Endothelial cell of umbilical vein (primary cell): ENCODE results near the gene NUP62. TPM values are rescaled to one million over a fixed set of nuclear protein-coding genes. Genes with fewer than 3 reads are reported as not detected.

Source experiments
- BruUV-seq: library from RNA; stranded (reverse); fragments of 400-500 nt; replicated peaks from 2 replicates; lab custom pipeline; 2021; lab: Mats Ljungman, UMichigan
- CTCF ChIA-PET: fragments of 300-600, 350-600 bp; sonication (Branson Sonifier 250); formaldehyde crosslinking; loops from one replicate; lab custom pipeline; 2021; ENCODE audit warnings: antibody characterized with exemption, inconsistent platforms; lab: Charles Lee
- POLR2A ChIA-PET: fragments of 300-600, 350-600 bp; sonication (Branson Sonifier 250); formaldehyde crosslinking; loops from one replicate; lab custom pipeline; 2021; ENCODE audit warnings: antibody characterized with exemption, inconsistent platforms; lab: Charles Lee
- DNase-seq: peaks from one replicate; pipeline ENCODE4 v3.0.0-alpha.2; 2011; ENCODE audit warnings: low read depth, low spot score
- FAIRE-seq: peaks from 2 replicates; lab custom pipeline; 2011; peaks lifted over from hg19 to GRCh38; lab: Jason Lieb, UNC
- H2AFZ ChIP-seq: 2 replicates; pipeline ENCODE4 v1.6.0; 2012; ENCODE audit warnings: low read depth, low read length, control low read depth, inconsistent platforms
- H3K27ac ChIP-seq: 2 replicates; pipeline ENCODE4 v1.5.1; 2011; ENCODE audit warnings: low read depth, mild to moderate bottlenecking, control low read depth, low read length, moderate library complexity; ENCODE audit not compliant: insufficient read depth
- H3K27me3 ChIP-seq, 2 experiments: 2 replicates each; pipeline versions ENCODE4 v1.6.0 to v1.6.1; 2011; ENCODE audit warnings: low read length in 2 of 2, mixed read lengths in 1 of 2; ENCODE audit not compliant: control insufficient read depth in 2 of 2, insufficient read depth in 2 of 2
- H3K36me3 ChIP-seq, 2 experiments: 2 replicates in 1 of 2; 3 replicates in 1 of 2; pipeline ENCODE4 v1.5.1; 2011; ENCODE audit warnings: low read length in 2 of 2, mild to moderate bottlenecking in 1 of 2, moderate library complexity in 1 of 2; ENCODE audit not compliant: control insufficient read depth in 2 of 2, insufficient read depth in 2 of 2; ENCODE audit errors: extremely low read depth in 1 of 2
- H3K4me1 ChIP-seq: 3 replicates; pipeline ENCODE4 v1.5.1; 2011; ENCODE audit warnings: mild to moderate bottlenecking, low read length; ENCODE audit not compliant: control insufficient read depth, insufficient read depth; ENCODE audit errors: extremely low read depth
- H3K4me2 ChIP-seq: 2 replicates; pipeline ENCODE4 v1.6.1; 2011; ENCODE audit warnings: low read length, control low read depth, mixed read lengths; ENCODE audit not compliant: insufficient read depth
- H3K4me3 ChIP-seq, 3 experiments: fragments of 200-600 bp in 1 of 3; sonication (generic), shearing (Covaris generic) in 1 of 3; replicated peaks in 1 of 3; 2 replicates each; pipeline ENCODE4 v1.5.1; 2011 to 2016; ENCODE audit warnings: control low read depth in 3 of 3, low read length in 3 of 3, mild to moderate bottlenecking in 2 of 3, inconsistent platforms in 1 of 3, low read depth in 1 of 3, moderate library complexity in 1 of 3; ENCODE audit not compliant: insufficient read depth in 1 of 3
- H3K79me2 ChIP-seq: 2 replicates; pipeline ENCODE4 v1.6.0; 2012; ENCODE audit warnings: low read length, inconsistent platforms; ENCODE audit not compliant: control insufficient read depth, insufficient read depth
- H3K9ac ChIP-seq: replicated peaks from 2 replicates; pipeline ENCODE3; 2011; ENCODE audit warnings: low read length, control low read depth; ENCODE audit not compliant: insufficient read depth; ENCODE audit errors: extremely low read depth
- H3K9me1 ChIP-seq: replicated peaks from 3 replicates; pipeline ENCODE4 v1.6.0; 2011; ENCODE audit warnings: mild to moderate bottlenecking, low read length; ENCODE audit not compliant: control insufficient read depth, insufficient read depth; ENCODE audit errors: extremely low read depth
- H3K9me3 ChIP-seq: replicated peaks from 2 replicates; pipeline ENCODE4 v1.5.1; 2012; ENCODE audit warnings: low read length, inconsistent platforms; ENCODE audit not compliant: control insufficient read depth, insufficient read depth
- H4K20me1 ChIP-seq: replicated peaks from 2 replicates; pipeline ENCODE3; 2011; ENCODE audit warnings: mild to moderate bottlenecking, low read length; ENCODE audit not compliant: control insufficient read depth, insufficient read depth; ENCODE audit errors: extremely low read depth
- CTCF ChIP-seq, 2 donors: IDR thresholded peaks; 1 replicate in 1 of 2; 2 replicates in 1 of 2; pipeline ENCODE4 v1.5.1; 2011; ENCODE audit warnings: low read length in 2 of 2, mild to moderate bottlenecking in 2 of 2, moderate library complexity in 2 of 2, control low read depth in 1 of 2, inconsistent platforms in 1 of 2, low read depth in 1 of 2; ENCODE audit not compliant: insufficient read depth in 1 of 2; ENCODE audit errors: extremely low read depth in 1 of 2
- EZH2 ChIP-seq: IDR thresholded peaks from 2 replicates; pipeline ENCODE4 v1.6.1; 2012; ENCODE audit warnings: borderline replicate concordance, low read depth, mild to moderate bottlenecking, moderate library complexity, low read length, inconsistent platforms; ENCODE audit not compliant: severe bottlenecking
- FOS ChIP-seq: IDR thresholded peaks from 2 replicates; pipeline ENCODE4 v1.6.1; 2011; ENCODE audit warnings: mild to moderate bottlenecking, low read length, moderate library complexity, borderline replicate concordance; ENCODE audit not compliant: insufficient read depth
- GATA2 ChIP-seq: IDR thresholded peaks from 2 replicates; pipeline ENCODE4 v1.7.0; 2011; ENCODE audit warnings: low read depth, mild to moderate bottlenecking, moderate library complexity, mixed read lengths, low read length; ENCODE audit not compliant: insufficient read length, insufficient read depth
- JUN ChIP-seq: IDR thresholded peaks from 2 replicates; pipeline ENCODE4 v1.6.1; 2011; ENCODE audit warnings: borderline replicate concordance, low read depth; ENCODE audit not compliant: insufficient read length, insufficient read depth
- MAX ChIP-seq: IDR thresholded peaks from 2 replicates; pipeline ENCODE4 v1.6.1; 2011; ENCODE audit not compliant: insufficient read depth, insufficient read length
- MYC ChIP-seq: IDR thresholded peaks from one replicate; pipeline ENCODE4 v1.6.1; 2011; ENCODE audit warnings: mild to moderate bottlenecking, low read depth, low read length
- POLR2A ChIP-seq: IDR thresholded peaks from 2 replicates; pipeline ENCODE4 v1.6.1; 2012; ENCODE audit warnings: low read depth, mild to moderate bottlenecking, control low read depth, low read length
- POLR2AphosphoS5 ChIP-seq: IDR thresholded peaks from 2 replicates; pipeline ENCODE4 v1.6.1; 2012; ENCODE audit warnings: low read depth, mild to moderate bottlenecking, control low read depth, low read length, moderate library complexity; ENCODE audit not compliant: insufficient read depth
- dilution Hi-C: fragments of 300-500 bp; cut with MboI; formaldehyde crosslinking; loops from one replicate; pipeline ENCODE4 v1.15.0; 2019; ENCODE audit warnings: low sequenced_read_pairs; ENCODE audit not compliant: extremely low pct_ligation_motif_present
- intact Hi-C: fragments of 100-400 bp; cut with micrococcal nuclease; formaldehyde crosslinking; loops from one replicate; pipeline ENCODE4 v1.10.0; 2022
- polyA plus RNA-seq, 4 experiments: library from polyadenylated mRNA; depleted of rRNA in 3 of 4; stranded (reverse) in 3 of 4; unstranded in 1 of 4; fragments of >200 nt; gene quantifications; 2 replicates each; pipeline versions ENCODE4 v1.2.1 to v1.2.3, GENCODE V29; 2011 to 2012; ENCODE audit warnings: missing spikeins in 1 of 4
- total RNA-seq: library from RNA; stranded (reverse); gene quantifications from 2 replicates; pipeline ENCODE4 v1.2.3, GENCODE V29; 2021

NUP62 gene
- total and polyA plus RNA-seq, 2 donors (not counting 3 experiments of a cell fraction or from before 2014, with no cell fraction given) = 32.0 to 93.7 TPM

- no peaks in the 10 kb centered on the region for H3K27me3 ChIP-seq
- dilution Hi-C loops = no loop called here
- DNase-seq (no peak), FAIRE-seq (no peak)
- H3K79me2 ChIP-seq = peaks cover 21% of the 10 kb centered on the region
- no peak overlapping the region for H3K4me2 ChIP-seq
- H3K36me3 ChIP-seq = peaks cover 3% of the 10 kb centered on the region in 2 experiments
- no peak for TF ChIP-seq EZH2
- TF ChIP-seq POLR2A = no peak
- TF ChIP-seq MAX = no peak
- TF ChIP-seq FOS = no peak
- no peak for TF ChIP-seq CTCF (IDR thresholded peaks at IDR 0.05; ENCODE audit: extremely low read depth in 1 of 2, insufficient read depth in 1 of 2, low read depth in 1 of 2, low read length in 2 of 2)
- TF ChIP-seq JUN = no peak
- TF ChIP-seq GATA2 = no peak
- no peak for TF ChIP-seq POLR2AphosphoS5
- TF ChIP-seq MYC = no peak
- no peaks in the 10 kb centered on the region for H3K9me3 ChIP-seq
- POLR2A ChIA-PET = no interaction called here
- CTCF ChIA-PET = no interaction called here
- H4K20me1 ChIP-seq = no peaks in the 10 kb centered on the region
- H3K27ac ChIP-seq = no peak overlapping the region
- H3K9me1 ChIP-seq = no peaks in the 10 kb centered on the region
- intact Hi-C loops = no loop called here
- no peak overlapping the region for H2AFZ ChIP-seq
- no TSS peak for BruUV-seq
- H3K4me3 ChIP-seq = no peak overlapping the region
- H3K9ac ChIP-seq = no peak overlapping the region
- peaks cover 10% of the 10 kb centered on the region for H3K4me1 ChIP-seq
Measured at GRCh38 chr19:49932041-49932451, 2.7 kb upstream of the NUP62 start.
